ENCODE results near the gene NACC2.

The NACC2 gene

DNA sequence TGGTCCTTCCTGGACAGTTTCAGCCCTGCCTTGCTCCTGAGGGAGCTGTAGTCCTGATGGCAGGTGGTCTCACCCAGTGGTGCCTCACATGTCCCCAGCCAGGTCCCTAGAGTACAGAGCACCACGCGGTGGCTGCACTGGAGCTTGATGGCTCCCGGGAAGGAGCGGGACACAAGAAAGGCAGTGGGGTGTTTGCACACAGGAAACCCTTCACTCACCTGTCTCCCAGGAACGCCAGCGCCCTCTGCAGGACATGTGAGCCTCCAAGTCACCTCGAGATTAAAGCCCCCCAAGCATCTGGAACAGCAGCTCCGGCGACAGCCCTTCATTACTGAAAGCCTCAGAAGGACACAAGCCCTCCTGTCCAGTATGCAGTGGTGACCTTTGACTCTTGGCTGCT, 43.5 kb upstream of the NACC2 start:
- H3K9me3 ChIP-seq (ENCODE audit: control insufficient read depth, insufficient read depth, low read depth, low read length) = no peaks in the 10 kb centered on the region
- ChIA-PET CTCF (interaction anchor here (0.6 to 3.6 kb wide), 46 partner anchors 9 to 535 kb away, joined by 3 to 31 read pairs (median 4); partner anchors contain the start of genes DNLZ and UBAC1), POLR2A (interaction anchor here (0.6 kb wide), 1 partner anchor 342 kb away, joined by 3 read pairs; no protein-coding TSS in a partner anchor)
- H3K4me1 ChIP-seq (ENCODE audit: control insufficient read depth, insufficient read depth, low read length) = no peaks in the 10 kb centered on the region
- TF ChIP-seq ZBTB48 (tag by site-specific recombination; IDR thresholded peaks at IDR 0.05) (peak; percentile 28; the same call in 1 of the 2 replicates), ZNF140 (tag by site-specific recombination; IDR thresholded peaks at IDR 0.05) (no peak), GLIS1 (tag by site-specific recombination; IDR thresholded peaks at IDR 0.05) (peak; percentile 52), ZIC2 (tag by site-specific recombination; IDR thresholded peaks at IDR 0.05) (peak; percentile 61), ZNF341 (tag by site-specific recombination; IDR thresholded peaks at IDR 0.05; ENCODE audit: low read depth) (peak; percentile 47; the same call in 1 of the 2 replicates), MYNN (tag by site-specific recombination; IDR thresholded peaks at IDR 0.05; ENCODE audit: borderline replicate concordance) (no peak), TCF7L2 (IDR thresholded peaks at IDR 0.05; ENCODE audit: borderline replicate concordance, low read depth, low read length) (no peak), ZNF510 (tag by site-specific recombination; IDR thresholded peaks at IDR 0.05; ENCODE audit: insufficient replicate concordance) (no peak), YY2 (tag by site-specific recombination; IDR thresholded peaks at IDR 0.05) (no peak), ZNF654 (tag by site-specific recombination; IDR thresholded peaks at IDR 0.05; ENCODE audit: low read depth) (peak; percentile 56), ZBTB21 (tag by site-specific recombination; IDR thresholded peaks at IDR 0.05) (no peak), ZNF202 (tag by site-specific recombination; IDR thresholded peaks at IDR 0.05; ENCODE audit: borderline replicate concordance) (no peak)
- TF ChIP-seq, protein P1, sequence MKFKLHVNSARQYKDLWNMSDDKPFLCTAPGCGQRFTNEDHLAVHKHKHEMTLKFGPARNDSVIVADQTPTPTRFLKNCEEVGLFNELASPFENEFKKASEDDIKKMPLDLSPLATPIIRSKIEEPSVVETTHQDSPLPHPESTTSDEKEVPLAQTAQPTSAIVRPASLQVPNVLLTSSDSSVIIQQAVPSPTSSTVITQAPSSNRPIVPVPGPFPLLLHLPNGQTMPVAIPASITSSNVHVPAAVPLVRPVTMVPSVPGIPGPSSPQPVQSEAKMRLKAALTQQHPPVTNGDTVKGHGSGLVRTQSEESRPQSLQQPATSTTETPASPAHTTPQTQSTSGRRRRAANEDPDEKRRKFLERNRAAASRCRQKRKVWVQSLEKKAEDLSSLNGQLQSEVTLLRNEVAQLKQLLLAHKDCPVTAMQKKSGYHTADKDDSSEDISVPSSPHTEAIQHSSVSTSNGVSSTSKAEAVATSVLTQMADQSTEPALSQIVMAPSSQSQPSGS (tag by site-specific recombination; IDR thresholded peaks at IDR 0.05; ENCODE audit: low read depth) = no peak
- TF ChIP-seq, protein P2, sequence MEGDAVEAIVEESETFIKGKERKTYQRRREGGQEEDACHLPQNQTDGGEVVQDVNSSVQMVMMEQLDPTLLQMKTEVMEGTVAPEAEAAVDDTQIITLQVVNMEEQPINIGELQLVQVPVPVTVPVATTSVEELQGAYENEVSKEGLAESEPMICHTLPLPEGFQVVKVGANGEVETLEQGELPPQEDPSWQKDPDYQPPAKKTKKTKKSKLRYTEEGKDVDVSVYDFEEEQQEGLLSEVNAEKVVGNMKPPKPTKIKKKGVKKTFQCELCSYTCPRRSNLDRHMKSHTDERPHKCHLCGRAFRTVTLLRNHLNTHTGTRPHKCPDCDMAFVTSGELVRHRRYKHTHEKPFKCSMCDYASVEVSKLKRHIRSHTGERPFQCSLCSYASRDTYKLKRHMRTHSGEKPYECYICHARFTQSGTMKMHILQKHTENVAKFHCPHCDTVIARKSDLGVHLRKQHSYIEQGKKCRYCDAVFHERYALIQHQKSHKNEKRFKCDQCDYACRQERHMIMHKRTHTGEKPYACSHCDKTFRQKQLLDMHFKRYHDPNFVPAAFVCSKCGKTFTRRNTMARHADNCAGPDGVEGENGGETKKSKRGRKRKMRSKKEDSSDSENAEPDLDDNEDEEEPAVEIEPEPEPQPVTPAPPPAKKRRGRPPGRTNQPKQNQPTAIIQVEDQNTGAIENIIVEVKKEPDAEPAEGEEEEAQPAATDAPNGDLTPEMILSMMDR (tag by site-specific recombination; IDR thresholded peaks at IDR 0.05) = peak; percentile 29; the same call in 1 of the 2 replicates
- TF ChIP-seq, protein P3, sequence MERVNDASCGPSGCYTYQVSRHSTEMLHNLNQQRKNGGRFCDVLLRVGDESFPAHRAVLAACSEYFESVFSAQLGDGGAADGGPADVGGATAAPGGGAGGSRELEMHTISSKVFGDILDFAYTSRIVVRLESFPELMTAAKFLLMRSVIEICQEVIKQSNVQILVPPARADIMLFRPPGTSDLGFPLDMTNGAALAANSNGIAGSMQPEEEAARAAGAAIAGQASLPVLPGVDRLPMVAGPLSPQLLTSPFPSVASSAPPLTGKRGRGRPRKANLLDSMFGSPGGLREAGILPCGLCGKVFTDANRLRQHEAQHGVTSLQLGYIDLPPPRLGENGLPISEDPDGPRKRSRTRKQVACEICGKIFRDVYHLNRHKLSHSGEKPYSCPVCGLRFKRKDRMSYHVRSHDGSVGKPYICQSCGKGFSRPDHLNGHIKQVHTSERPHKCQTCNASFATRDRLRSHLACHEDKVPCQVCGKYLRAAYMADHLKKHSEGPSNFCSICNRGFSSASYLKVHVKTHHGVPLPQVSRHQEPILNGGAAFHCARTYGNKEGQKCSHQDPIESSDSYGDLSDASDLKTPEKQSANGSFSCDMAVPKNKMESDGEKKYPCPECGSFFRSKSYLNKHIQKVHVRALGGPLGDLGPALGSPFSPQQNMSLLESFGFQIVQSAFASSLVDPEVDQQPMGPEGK (tag by site-specific recombination; IDR thresholded peaks at IDR 0.05) = peak; percentile 49
- TF ChIP-seq, protein P4, sequence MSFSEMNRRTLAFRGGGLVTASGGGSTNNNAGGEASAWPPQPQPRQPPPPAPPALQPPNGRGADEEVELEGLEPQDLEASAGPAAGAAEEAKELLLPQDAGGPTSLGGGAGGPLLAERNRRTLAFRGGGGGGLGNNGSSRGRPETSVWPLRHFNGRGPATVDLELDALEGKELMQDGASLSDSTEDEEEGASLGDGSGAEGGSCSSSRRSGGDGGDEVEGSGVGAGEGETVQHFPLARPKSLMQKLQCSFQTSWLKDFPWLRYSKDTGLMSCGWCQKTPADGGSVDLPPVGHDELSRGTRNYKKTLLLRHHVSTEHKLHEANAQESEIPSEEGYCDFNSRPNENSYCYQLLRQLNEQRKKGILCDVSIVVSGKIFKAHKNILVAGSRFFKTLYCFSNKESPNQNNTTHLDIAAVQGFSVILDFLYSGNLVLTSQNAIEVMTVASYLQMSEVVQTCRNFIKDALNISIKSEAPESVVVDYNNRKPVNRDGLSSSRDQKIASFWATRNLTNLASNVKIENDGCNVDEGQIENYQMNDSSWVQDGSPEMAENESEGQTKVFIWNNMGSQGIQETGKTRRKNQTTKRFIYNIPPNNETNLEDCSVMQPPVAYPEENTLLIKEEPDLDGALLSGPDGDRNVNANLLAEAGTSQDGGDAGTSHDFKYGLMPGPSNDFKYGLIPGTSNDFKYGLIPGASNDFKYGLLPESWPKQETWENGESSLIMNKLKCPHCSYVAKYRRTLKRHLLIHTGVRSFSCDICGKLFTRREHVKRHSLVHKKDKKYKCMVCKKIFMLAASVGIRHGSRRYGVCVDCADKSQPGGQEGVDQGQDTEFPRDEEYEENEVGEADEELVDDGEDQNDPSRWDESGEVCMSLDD (tag by site-specific recombination; IDR thresholded peaks at IDR 0.05) = peak; percentile 23; the same call in 1 of the 2 replicates
- TF ChIP-seq, protein P5, sequence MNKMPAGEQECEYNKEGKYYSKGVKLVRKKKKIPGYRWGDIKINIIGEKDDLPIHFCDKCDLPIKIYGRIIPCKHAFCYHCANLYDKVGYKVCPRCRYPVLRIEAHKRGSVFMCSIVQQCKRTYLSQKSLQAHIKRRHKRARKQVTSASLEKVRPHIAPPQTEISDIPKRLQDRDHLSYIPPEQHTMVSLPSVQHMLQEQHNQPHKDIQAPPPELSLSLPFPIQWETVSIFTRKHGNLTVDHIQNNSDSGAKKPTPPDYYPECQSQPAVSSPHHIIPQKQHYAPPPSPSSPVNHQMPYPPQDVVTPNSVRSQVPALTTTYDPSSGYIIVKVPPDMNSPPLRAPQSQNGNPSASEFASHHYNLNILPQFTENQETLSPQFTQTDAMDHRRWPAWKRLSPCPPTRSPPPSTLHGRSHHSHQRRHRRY (tag by site-specific recombination; IDR thresholded peaks at IDR 0.05) = no peak
- H3K4me3 ChIP-seq (ENCODE audit: low read depth, low read length) = no peak overlapping the region
- H3K27ac ChIP-seq (ENCODE audit: extremely low read depth, low read depth, low read length) = no peak overlapping the region
- no peaks in the 10 kb centered on the region for H3K36me3 ChIP-seq (ENCODE audit: control insufficient read depth in 2 of 2, insufficient read depth in 1 of 2, low read length in 2 of 2)

Measured in HEK293 (cell line).